Activated CD4-positive, alpha-beta T cell treated with anti-CD3 and anti-CD28 coated beads, Interleukin-2, amount 50 U/mL, for 1 hour (primary cell): ENCODE results near the gene LTB.

Experiments
- DNase-seq: peaks from one replicate; pipeline ENCODE4 v3.0.0-alpha.2; 2020

Gene LTB

DNA sequence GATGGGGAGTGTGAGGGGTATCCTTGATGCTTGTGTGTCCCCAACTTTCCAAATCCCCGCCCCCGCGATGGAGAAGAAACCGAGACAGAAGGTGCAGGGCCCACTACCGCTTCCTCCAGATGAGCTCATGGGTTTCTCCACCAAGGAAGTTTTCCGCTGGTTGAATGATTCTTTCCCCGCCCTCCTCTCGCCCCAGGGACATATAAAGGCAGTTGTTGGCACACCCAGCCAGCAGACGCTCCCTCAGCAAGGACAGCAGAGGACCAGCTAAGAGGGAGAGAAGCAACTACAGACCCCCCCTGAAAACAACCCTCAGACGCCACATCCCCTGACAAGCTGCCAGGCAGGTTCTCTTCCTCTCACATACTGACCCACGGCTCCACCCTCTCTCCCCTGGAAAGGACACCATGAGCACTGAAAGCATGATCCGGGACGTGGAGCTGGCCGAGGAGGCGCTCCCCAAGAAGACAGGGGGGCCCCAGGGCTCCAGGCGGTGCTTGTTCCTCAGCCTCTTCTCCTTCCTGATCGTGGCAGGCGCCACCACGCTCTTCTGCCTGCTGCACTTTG, 6.8 kb downstream of the LTB start, which contains the start of gene TNF:
Gene TNF (plus strand): TSS at position 231 of the 567 bp plus-strand sequence. CDS start 177 bp downstream, at position 408.
- DNase-seq, result peak; percentile 78

- no peak for DNase-seq
These were observed 7.8 kb downstream of the LTB start for GRCh38 chr6:31574106-31575061.

- DNase-seq, result no peak
These were observed 8.8 kb downstream of the LTB start for GRCh38 chr6:31573239-31574105.

- peak; percentile 71 for DNase-seq
These were observed 9.9 kb downstream of the LTB start, which contains the start of gene LTA for GRCh38 chr6:31572041-31572911. TSS of gene LTA (plus strand) at chr6:31572289. CDS start at chr6:31572743, 454 bp downstream.

GRCh38 chr6:31569861-31570536, 12.2 kb downstream of the LTB start:
- no peak for DNase-seq

DNA sequence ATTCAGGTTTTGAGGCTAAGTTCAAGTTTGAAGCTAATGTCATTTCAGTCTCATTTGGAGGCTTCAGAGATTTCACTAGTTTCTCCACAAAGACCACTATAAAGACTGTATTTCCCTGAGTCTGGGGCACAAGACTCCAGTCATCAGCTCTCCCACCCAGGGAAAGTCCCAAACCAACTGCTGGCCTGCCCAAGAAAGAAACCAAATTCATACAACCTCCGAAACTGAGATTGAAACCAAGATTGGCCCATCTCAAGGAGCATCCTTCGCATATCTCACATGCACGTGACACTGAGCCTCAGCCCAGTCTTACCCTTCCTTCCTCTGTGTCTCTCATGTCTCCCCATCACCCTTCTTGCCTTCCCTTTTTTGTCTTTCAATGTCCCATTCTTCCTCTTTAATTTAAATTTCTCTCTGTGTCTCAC, 13.7 kb downstream of the LTB start:
- DNase-seq, result no peak

DNA sequence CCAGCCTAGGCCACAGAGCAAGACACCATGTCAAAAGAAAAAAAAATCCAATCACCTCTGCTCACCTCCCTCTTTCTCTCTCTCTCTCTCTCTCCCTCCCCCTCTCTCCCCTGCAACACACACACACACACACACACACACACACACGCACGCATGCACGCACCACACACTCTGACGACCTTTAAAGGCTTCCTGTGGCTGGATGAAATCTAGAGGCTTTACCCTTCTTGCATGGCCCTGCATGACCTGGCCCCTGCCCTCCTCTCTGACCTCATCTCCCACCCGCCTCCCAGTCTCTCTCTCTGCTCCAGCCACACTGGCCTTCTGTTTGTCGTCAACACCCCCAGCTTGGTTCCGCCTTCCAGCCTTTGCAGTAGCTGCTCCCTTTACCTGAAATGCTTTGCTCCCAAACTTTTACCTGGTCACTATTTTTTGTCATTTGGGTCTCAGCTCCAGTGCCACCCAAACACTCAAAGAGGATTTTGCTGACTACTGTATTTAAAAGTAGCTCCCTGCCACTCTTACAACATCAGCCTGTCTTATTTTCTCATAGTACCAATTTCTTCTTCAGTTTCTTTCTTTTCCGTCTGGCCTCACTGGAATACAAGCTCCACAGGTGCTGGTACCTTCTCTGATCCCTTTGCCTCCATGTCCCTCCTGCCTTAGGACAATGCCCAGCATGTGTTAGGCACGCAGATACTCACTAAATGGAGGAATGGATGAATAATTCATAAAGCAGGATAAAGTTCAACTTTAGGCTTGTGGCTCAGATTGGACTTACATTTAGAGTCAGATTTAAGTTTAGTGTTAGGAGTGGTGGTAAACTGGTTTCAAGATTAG, 14.5 kb downstream of the LTB start:
- no peak for DNase-seq

- no peak for DNase-seq
These were observed 21.5 kb downstream of the LTB start for GRCh38 chr6:31560697-31561058.

DNA sequence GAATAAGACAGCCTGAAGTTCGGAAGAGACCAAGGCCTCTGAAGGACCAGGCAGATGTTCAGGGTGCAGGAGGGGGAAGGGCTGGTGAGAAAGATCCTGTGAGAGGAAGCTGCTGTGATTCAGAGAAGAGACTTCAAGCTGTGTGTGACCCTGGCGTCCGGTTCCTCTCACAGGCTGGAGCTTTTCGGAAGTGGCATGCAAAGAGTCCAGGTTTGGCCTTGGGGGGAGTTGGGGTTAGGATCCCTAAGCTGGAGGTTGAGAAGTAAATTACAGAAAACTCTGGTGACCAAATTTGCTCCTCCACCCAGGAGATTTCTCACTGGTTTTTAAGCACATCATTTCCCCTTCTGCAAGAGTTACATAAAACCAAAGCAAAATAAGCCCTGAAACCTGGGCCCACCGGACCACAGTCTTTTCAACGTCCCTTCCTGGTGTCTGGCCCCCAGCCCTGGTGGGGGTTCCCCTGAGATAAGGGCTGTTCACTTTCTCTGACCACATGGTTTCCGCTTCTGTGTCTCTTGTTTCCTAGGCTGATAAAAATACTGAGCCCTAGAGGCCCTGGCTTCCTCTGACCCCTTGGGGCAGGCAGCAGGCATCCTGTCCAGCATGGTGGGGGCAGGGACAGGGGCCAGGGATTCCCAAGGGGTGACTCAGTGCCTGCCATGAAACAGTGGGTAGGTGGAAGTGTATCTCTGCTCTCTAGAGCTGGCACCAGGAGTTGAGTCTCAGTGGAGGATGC, 22.1 kb downstream of the LTB start:
- no peak for DNase-seq

GRCh38 chr6:31559606-31559957, 22.6 kb downstream of the LTB start:
- DNase-seq, result no peak

DNA sequence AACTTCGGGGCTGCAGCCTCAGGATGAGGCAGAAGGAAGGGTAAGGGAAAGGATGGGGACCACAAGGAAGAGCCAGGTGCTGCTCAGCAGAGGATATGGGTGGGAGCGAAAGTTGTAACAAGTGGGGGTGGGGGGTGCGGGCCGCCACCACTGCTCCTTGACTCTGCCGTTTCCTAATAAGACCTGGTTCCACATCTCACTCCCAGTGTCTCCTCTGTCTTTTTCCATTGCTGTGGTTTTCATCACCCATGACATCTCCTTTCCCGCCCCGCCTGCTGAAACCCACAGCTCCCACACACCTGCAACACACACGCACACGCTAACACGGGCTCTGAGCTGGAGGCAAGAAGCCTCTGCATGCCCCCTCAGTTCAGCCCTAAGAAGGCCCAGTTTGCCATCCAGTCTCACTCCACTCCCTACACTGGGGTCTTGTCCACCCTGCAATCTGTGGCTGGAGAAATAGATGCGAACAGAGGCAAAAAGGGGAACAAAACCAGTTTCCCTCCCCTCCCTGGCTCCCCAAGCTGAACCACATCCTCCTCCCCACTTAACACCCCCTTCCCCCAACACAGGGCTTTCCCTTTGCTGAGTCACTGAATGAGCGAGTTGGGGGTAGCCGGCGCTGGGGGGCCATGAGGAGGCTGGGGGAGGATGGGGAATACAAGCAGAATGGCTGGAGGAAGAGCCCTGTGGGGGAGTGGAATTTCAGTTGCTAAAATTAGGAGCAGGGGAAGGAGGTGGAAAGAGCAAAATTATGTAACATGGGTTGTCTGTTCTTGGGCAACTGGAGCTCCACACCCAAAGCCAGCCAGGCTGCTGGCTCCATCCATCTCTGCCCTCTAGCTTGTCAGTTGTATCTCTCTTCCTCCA, 23.4 kb downstream of the LTB start:
- peak; percentile 57 for DNase-seq

DNA sequence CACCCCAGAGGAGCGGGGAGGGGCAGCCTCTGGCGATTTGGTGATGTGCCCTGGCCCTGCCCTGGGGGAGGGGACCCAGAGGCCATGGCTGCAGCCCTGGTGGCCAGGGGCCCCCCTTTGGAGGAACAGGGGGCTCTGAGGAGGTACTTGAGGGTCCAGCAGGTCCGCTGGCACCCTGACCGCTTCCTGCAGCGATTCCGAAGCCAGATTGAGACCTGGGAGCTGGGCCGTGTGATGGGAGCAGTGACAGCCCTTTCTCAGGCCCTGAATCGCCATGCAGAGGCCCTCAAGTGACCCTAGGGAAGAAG, 24.0 kb downstream of the LTB start:
- DNase-seq, result no peak

GRCh38 chr6:31557443-31558317, 24.5 kb downstream of the LTB start:
- DNase-seq, result no peak

GRCh38 chr6:31556307-31556706, 25.9 kb downstream of the LTB start:
- no peak for DNase-seq

DNA sequence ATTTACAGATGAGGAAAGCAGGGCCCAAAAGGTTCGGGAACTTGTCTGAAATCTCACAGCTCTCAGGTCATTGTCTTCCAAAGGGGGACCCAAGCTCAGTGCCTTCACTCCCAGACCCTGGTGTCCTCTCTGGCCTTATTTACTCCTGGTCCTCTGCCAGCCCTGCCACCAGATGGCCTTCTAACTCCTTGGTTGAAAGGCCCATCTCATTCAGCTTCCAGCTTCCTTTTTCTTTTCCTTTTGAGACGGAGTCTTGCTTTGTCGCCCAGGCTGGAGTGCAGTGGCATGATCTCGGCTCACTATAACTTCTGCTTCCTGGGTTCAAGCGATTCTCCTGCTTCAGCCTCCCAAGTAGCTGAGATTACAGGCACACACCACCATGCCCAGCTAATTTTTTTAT, 30.9 kb downstream of the LTB start:
- peak; percentile 61 for DNase-seq

DNA sequence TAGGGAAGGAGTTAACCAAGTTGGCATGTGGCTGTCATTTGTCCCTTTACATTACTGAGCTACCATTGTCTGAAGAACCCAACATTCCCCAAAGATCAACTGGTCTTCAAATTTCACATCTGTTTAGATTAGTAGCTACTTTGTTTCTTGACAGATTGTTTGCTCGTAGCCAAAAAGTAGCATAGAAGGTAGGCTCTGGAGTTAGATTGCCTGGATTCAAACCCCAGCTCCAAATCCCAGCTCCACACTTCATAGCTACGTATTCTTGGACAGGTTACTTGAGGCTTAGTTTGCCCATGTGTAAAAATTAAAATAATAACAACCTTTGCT, 33.7 kb downstream of the LTB start:
- no peak for DNase-seq

DNA sequence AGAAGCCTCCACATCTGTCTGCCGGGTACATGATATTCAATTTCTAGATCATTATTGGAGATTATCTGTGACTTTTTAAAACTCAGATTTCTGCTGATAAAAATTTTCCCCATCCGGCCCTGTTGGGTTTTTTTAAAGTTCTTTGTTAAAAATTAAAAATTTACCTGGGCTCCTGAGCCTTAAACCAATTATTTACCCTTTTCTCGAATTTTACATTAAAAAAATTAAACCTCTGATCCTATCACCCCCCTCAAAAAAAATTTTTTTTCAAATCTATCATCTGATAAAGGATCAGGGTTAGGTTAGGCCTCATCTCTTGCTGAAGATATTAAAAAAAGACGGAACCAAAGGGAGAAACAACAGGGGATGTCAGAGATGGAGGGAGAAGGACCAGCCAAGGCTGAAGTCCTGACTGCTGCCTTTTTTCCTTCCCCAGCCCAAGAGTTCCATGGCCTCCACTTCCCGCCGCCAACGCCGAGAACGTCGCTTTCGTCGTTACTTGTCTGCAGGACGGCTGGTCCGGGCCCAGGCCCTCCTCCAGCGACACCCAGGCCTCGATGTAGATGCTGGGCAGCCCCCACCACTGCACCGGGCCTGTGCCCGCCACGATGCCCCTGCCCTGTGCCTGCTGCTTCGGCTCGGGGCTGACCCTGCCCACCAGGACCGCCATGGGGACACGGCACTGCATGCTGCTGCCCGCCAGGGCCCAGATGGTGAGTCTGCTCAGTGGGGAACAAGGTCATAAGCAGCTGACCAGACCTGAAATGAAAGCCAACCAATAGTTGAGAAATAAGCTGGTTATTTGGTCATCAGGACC, 34.3 kb downstream of the LTB start:
- no peak for DNase-seq
